Fibroblast of lung (primary cell): ENCODE data around the gene POLR1A. TPM values are rescaled to one million over a fixed set of nuclear protein-coding genes. Genes with fewer than 3 reads are reported as not detected.

Experiments used
- DNase-seq, 2 donors: peaks; one replicate each; pipeline versions ENCODE4 v3.0.0 to v3.0.0-alpha.2; 2010; ENCODE audit warnings: low read depth in 2 of 2
- H2AFZ ChIP-seq: 2 replicates; pipeline ENCODE4 v1.5.1; 2012; ENCODE audit warnings: low read length, control low read depth, inconsistent platforms
- H3K27ac ChIP-seq: 2 replicates; pipeline ENCODE4 v1.5.1; 2011; ENCODE audit warnings: low read length, control low read depth; ENCODE audit not compliant: insufficient read depth
- H3K27me3 ChIP-seq: 2 replicates; pipeline ENCODE4 v1.5.1; 2011; ENCODE audit warnings: mild to moderate bottlenecking, low read length; ENCODE audit not compliant: control insufficient read depth, insufficient read depth
- H3K36me3 ChIP-seq: 2 replicates; pipeline ENCODE4 v1.5.1; 2011; ENCODE audit warnings: low read length; ENCODE audit not compliant: control insufficient read depth, insufficient read depth
- H3K4me1 ChIP-seq: 2 replicates; pipeline ENCODE4 v1.5.1; 2011; ENCODE audit warnings: low read length; ENCODE audit not compliant: control insufficient read depth, insufficient read depth; ENCODE audit errors: extremely low read depth
- H3K4me2 ChIP-seq: 2 replicates; pipeline ENCODE4 v1.5.1; 2011; ENCODE audit warnings: low read length, control low read depth; ENCODE audit not compliant: insufficient read depth; ENCODE audit errors: extremely low read depth
- H3K4me3 ChIP-seq, 4 experiments: fragments of 200-600 bp in 1 of 4; sonication (generic) in 1 of 4; replicated peaks in 1 of 4; 2 replicates each; pipeline ENCODE4 v1.5.1; 2011 to 2016; ENCODE audit warnings: low read length in 4 of 4, low read depth in 3 of 4, mild to moderate bottlenecking in 3 of 4, control low read depth in 2 of 4, inconsistent platforms in 1 of 4, mixed read lengths in 1 of 4; ENCODE audit not compliant: insufficient read depth in 1 of 4; ENCODE audit errors: control extremely low read depth in 1 of 4
- H3K79me2 ChIP-seq: 2 replicates; pipeline ENCODE4 v1.5.1; 2012; ENCODE audit warnings: mild to moderate bottlenecking, low read length, inconsistent platforms; ENCODE audit not compliant: control insufficient read depth, insufficient read depth
- H3K9ac ChIP-seq: 2 replicates; pipeline ENCODE4 v1.5.1; 2011; ENCODE audit warnings: mild to moderate bottlenecking, low read length, control low read depth; ENCODE audit not compliant: insufficient read depth
- H3K9me3 ChIP-seq: 2 replicates; pipeline ENCODE4 v1.5.1; 2012; ENCODE audit warnings: low read depth, low read length; ENCODE audit not compliant: control insufficient read depth, insufficient read depth
- H4K20me1 ChIP-seq: 2 replicates; pipeline ENCODE4 v1.5.1; 2011; ENCODE audit warnings: low read length; ENCODE audit not compliant: control insufficient read depth, insufficient read depth; ENCODE audit errors: extremely low read depth
- CTCF ChIP-seq, 2 donors: IDR thresholded peaks in 1 of 2; conservative IDR thresholded peaks in 1 of 2; 1 replicate in 1 of 2; 2 replicates in 1 of 2; pipeline ENCODE4 v1.5.1; 2011 to 2012; ENCODE audit warnings: low read length in 2 of 2, control low read depth in 1 of 2, inconsistent platforms in 1 of 2, low read depth in 1 of 2, mild to moderate bottlenecking in 1 of 2
- EZH2 ChIP-seq: IDR thresholded peaks from 2 replicates; pipeline ENCODE4 v1.5.1; 2012; ENCODE audit warnings: low read length, control low read depth, mild to moderate bottlenecking; ENCODE audit errors: missing control alignments
- polyA plus RNA-seq, 2 donors: library from polyadenylated mRNA; depleted of rRNA in 1 of 2; stranded (reverse) in 1 of 2; unstranded in 1 of 2; fragments of >200 nt; gene quantifications; 2 replicates each; pipeline ENCODE4 v1.2.1, GENCODE V29; 2011 to 2012; ENCODE audit warnings: missing spikeins in 1 of 2
- total RNA-seq: library from RNA; depleted of rRNA; stranded (reverse); fragments of >200 nt; gene quantifications from 2 replicates; pipeline ENCODE4 v1.2.1, GENCODE V29; 2014

Gene POLR1A
- total and polyA plus RNA-seq, 2 donors (not counting 1 experiment from before 2014, with no cell fraction given) = 9.4 to 9.9 TPM

GRCh38 chr2:86065512-86065911 lies 40.2 kb downstream of the POLR1A start:
- peaks cover 2% of the 10 kb centered on the region for H3K4me1 ChIP-seq
- H2AFZ ChIP-seq = no peak overlapping the region
- no peaks in the 10 kb centered on the region for H3K79me2 ChIP-seq
- H3K36me3 ChIP-seq = peaks cover 18% of the 10 kb centered on the region
- no peaks in the 10 kb centered on the region for H4K20me1 ChIP-seq
- H3K9ac ChIP-seq = no peak overlapping the region
- H3K27ac ChIP-seq = no peak overlapping the region
- H3K27me3 ChIP-seq = no peaks in the 10 kb centered on the region
- TF ChIP-seq EZH2 (no peak), CTCF (conservative IDR thresholded peaks at IDR 0.05 in 1 of 2, IDR thresholded peaks at IDR 0.05 in 1 of 2; ENCODE audit: low read depth in 1 of 2, low read length in 2 of 2) (no peak)
- no peak overlapping the region for H3K4me3 ChIP-seq
- peak; percentile 28 to 37 for DNase-seq
- no peak overlapping the region for H3K4me2 ChIP-seq
- H3K9me3 ChIP-seq = no peaks in the 10 kb centered on the region

GRCh38 chr2:86064006-86064405 lies 41.7 kb downstream of the POLR1A start:
- H3K4me1 ChIP-seq = peaks cover 2% of the 10 kb centered on the region

GRCh38 chr2:86062043-86062442 lies 43.6 kb downstream of the POLR1A start:
- peak; percentile 74 to 80 for DNase-seq
- Histone ChIP-seq H3K79me2 (no peaks in the 10 kb centered on the region), H4K20me1 (no peaks in the 10 kb centered on the region), H3K4me2 (no peak overlapping the region), H3K27ac (no peak overlapping the region), H2AFZ (no peak overlapping the region), H3K36me3 (peaks cover 1% of the 10 kb centered on the region), H3K27me3 (no peaks in the 10 kb centered on the region), H3K9me3 (no peaks in the 10 kb centered on the region), H3K4me1 (no peaks in the 10 kb centered on the region), H3K9ac (no peak overlapping the region), H3K4me3 (no peak overlapping the region)
- TF ChIP-seq CTCF (conservative IDR thresholded peaks at IDR 0.05 in 1 of 2, IDR thresholded peaks at IDR 0.05 in 1 of 2; ENCODE audit: low read depth in 1 of 2, low read length in 2 of 2) = no peak
- no peak for TF ChIP-seq EZH2

More at GRCh38 chr2:86064006-86064405, 41.7 kb downstream of the POLR1A start:
- peak; percentile 12 to 82 for DNase-seq
- H3K9me3 ChIP-seq = no peaks in the 10 kb centered on the region
- H3K79me2 ChIP-seq = no peaks in the 10 kb centered on the region
- no peak for TF ChIP-seq CTCF (conservative IDR thresholded peaks at IDR 0.05 in 1 of 2, IDR thresholded peaks at IDR 0.05 in 1 of 2; ENCODE audit: low read depth in 1 of 2, low read length in 2 of 2)
- no peak for TF ChIP-seq EZH2
- H3K9ac ChIP-seq = no peak overlapping the region
- no peaks in the 10 kb centered on the region for H3K27me3 ChIP-seq
- no peak overlapping the region for H3K4me3 ChIP-seq
- peaks cover 8% of the 10 kb centered on the region for H3K36me3 ChIP-seq
- H4K20me1 ChIP-seq = no peaks in the 10 kb centered on the region
- H3K4me2 ChIP-seq = no peak overlapping the region
- no peak overlapping the region for H3K27ac ChIP-seq
- no peak overlapping the region for H2AFZ ChIP-seq
